Gastroesophageal sphincter (tissue), 4 donors: ENCODE results near the gene RBFOX2. TPM values are rescaled to one million over a fixed set of nuclear protein-coding genes. Genes with fewer than 3 reads are reported as not detected.

ENCODE experiments used
- ATAC-seq: fragments of 150-250 bp; one replicate; pipeline ENCODE4 v1.9.1; 2016; ENCODE audit warnings: mild to moderate bottlenecking, moderate library complexity
- H3K27ac ChIP-seq, 4 donors: fragments of 200-600 bp; sonication (generic) in 3 of 4; 1 replicate in 3 of 4; 2 replicates in 1 of 4; pipeline ENCODE4 v1.5.1; 2016 to 2019
- H3K27me3 ChIP-seq: fragments of 200-600 bp; sonication (generic); one replicate; pipeline ENCODE4 v1.5.1; 2019
- H3K36me3 ChIP-seq, 2 donors: fragments of 200-600 bp; sonication (generic); one replicate each; pipeline ENCODE4 v1.5.1; 2019; ENCODE audit warnings: control low read depth in 1 of 2
- H3K4me1 ChIP-seq, 3 donors: fragments of 200-600 bp; sonication (generic); 1 replicate in 2 of 3; 2 replicates in 1 of 3; pipeline ENCODE4 v1.5.1; 2016 to 2019; ENCODE audit warnings: control low read depth in 2 of 3
- H3K4me3 ChIP-seq, 2 donors: fragments of 200-600 bp; sonication (generic); one replicate each; pipeline ENCODE4 v1.5.1; 2019; ENCODE audit warnings: mild to moderate bottlenecking in 1 of 2, moderate library complexity in 1 of 2
- H3K9me3 ChIP-seq, 3 donors: fragments of 200-600 bp; sonication (generic); one replicate each; pipeline ENCODE4 v1.5.1; 2017 to 2019; ENCODE audit warnings: control low read depth in 2 of 3
- CTCF ChIP-seq, 4 experiments: fragments of 200-600 bp in 2 of 4; fragments of 450-650 bp in 2 of 4; sonication (generic) in 1 of 4; IDR thresholded peaks; one replicate each; pipeline ENCODE4 v1.5.1; 2017 to 2019; ENCODE audit warnings: antibody characterized with exemption in 4 of 4, mild to moderate bottlenecking in 2 of 4, moderate library complexity in 2 of 4
- EP300 ChIP-seq: sonication (generic); formaldehyde crosslinking; IDR thresholded peaks from one replicate; pipeline ENCODE4 v1.6.1; 2017; ENCODE audit warnings: antibody characterized with exemption, mild to moderate bottlenecking
- POLR2A ChIP-seq, 2 donors: fragments of 450-650 bp; IDR thresholded peaks; one replicate each; pipeline ENCODE4 v1.6.1; 2017; ENCODE audit warnings: antibody characterized with exemption in 2 of 2, mild to moderate bottlenecking in 2 of 2, moderate library complexity in 1 of 2
- POLR2AphosphoS5 ChIP-seq: sonication (generic); formaldehyde crosslinking; IDR thresholded peaks from one replicate; pipeline ENCODE4 v1.6.1; 2017; ENCODE audit warnings: antibody characterized with exemption
- WGBS, 2 donors: methylation state at CpG; one replicate each; pipeline ENCODE4 v1.1.5; 2018; ENCODE audit warnings: low coverage in 1 of 2; 5-methylcytosine and 5-hydroxymethylcytosine counted together
- total RNA-seq, 4 donors: library from RNA; depleted of rRNA; stranded (reverse); fragments of >200 nt; gene quantifications; one replicate each; pipeline ENCODE4 v1.1.0, GENCODE V29; 2016

Gene RBFOX2
- total RNA-seq, 4 donors from 2014 or later = 120 to 197 (median 169) TPM

GRCh38 chr22:36009085-36009484, 19.5 kb downstream of the RBFOX2 start:
- Histone ChIP-seq H3K4me1 (peaks cover 16 to 97% (median 39%) of the 10 kb centered on the region in 3 donors), H3K27ac (peak overlapping the region in 3 of 4 donors; percentile 63 to 67 (median 66)), H3K27me3 (no peaks in the 10 kb centered on the region), H3K36me3 (no peaks in the 10 kb centered on the region), H3K4me3 (no peak overlapping the region), H3K9me3 (no peaks in the 10 kb centered on the region)
- no peak for TF ChIP-seq CTCF (IDR thresholded peaks at IDR 0.05)
- no peak for TF ChIP-seq EP300
- TF ChIP-seq POLR2A (IDR thresholded peaks at IDR 0.05) = no peak
- no peak for TF ChIP-seq POLR2AphosphoS5
- 0 to 38% methylated on average over 2 to 3 of the region's 3 CpGs for WGBS, 2 donors
- no peak for ATAC-seq

GRCh38 chr22:36008565-36008964, 20.1 kb downstream of the RBFOX2 start:
- Histone ChIP-seq H3K4me1 (peaks cover 16 to 92% (median 39%) of the 10 kb centered on the region in 3 donors), H3K27me3 (no peaks in the 10 kb centered on the region), H3K4me3 (no peak overlapping the region), H3K27ac (peak overlapping the region; percentile 30 to 67 (median 50)), H3K9me3 (no peaks in the 10 kb centered on the region), H3K36me3 (no peaks in the 10 kb centered on the region)
- 40 to 44% methylated on average over 1 to 3 of the region's 3 CpGs for WGBS, 2 donors
- TF ChIP-seq EP300 (no peak), CTCF (IDR thresholded peaks at IDR 0.05) (no peak), POLR2A (IDR thresholded peaks at IDR 0.05) (no peak), POLR2AphosphoS5 (no peak)
- ATAC-seq = no peak

- Histone ChIP-seq H3K27me3 (no peaks in the 10 kb centered on the region), H3K9me3 (no peaks in the 10 kb centered on the region), H3K36me3 (no peaks in the 10 kb centered on the region), H3K27ac (peak overlapping the region; percentile 30 to 67 (median 50)), H3K4me3 (no peak overlapping the region), H3K4me1 (peaks cover 16 to 88% (median 39%) of the 10 kb centered on the region in 3 donors)
- TF ChIP-seq POLR2AphosphoS5 (no peak), EP300 (no peak), POLR2A (IDR thresholded peaks at IDR 0.05) (no peak), CTCF (IDR thresholded peaks at IDR 0.05) (no peak)
- ATAC-seq = no peak
These were observed 20.5 kb downstream of the RBFOX2 start for GRCh38 chr22:36008131-36008530.

GRCh38 chr22:36003972-36004674, 24.5 kb downstream of the RBFOX2 start:
- ATAC-seq = no peak
- WGBS, 2 donors = 84 to 86% methylated on average over 2 to 8 of the region's 9 CpGs

More at GRCh38 chr22:36003972-36004674, 24.5 kb downstream of the RBFOX2 start:
- H3K36me3 ChIP-seq = no peaks in the 10 kb centered on the region
- no peak overlapping the region for H3K4me3 ChIP-seq
- peak overlapping the region in 3 of 4 donors; percentile 44 to 70 (median 55) for H3K27ac ChIP-seq
- H3K27me3 ChIP-seq = no peaks in the 10 kb centered on the region
- TF ChIP-seq POLR2A (IDR thresholded peaks at IDR 0.05) (no peak), EP300 (no peak), POLR2AphosphoS5 (no peak), CTCF (IDR thresholded peaks at IDR 0.05) (no peak)
- peaks cover 10 to 79% (median 24%) of the 10 kb centered on the region in 3 donors for H3K4me1 ChIP-seq
- H3K9me3 ChIP-seq = no peaks in the 10 kb centered on the region
